Lung (tissue), 12 donors: Measurements from ENCODE around the gene TIFAB. TPM values are rescaled to one million over a fixed set of nuclear protein-coding genes. Genes with fewer than 3 reads are reported as not detected.

Experiments
- ATAC-seq: fragments of 200-7000 bp; cut with Tn5 transposase; one replicate; pipeline ENCODE4 v1.9.1; 2020; ENCODE audit warnings: moderate number of reproducible peaks; ENCODE audit not compliant: insufficient read depth, low FRiP score
- DNase-seq, 3 donors: peaks; one replicate each; pipeline ENCODE4 v3.0.0-alpha.2; 2013 to 2017
- H3K27ac ChIP-seq, 2 donors: one replicate each; pipeline ENCODE4 v1.5.1; 2013; ENCODE audit warnings: mild to moderate bottlenecking in 2 of 2, moderate library complexity in 2 of 2, control low read depth in 1 of 2, inconsistent platforms in 1 of 2, low read depth in 1 of 2, low read length in 1 of 2
- H3K27me3 ChIP-seq, 3 donors: one replicate each; pipeline ENCODE4 v1.5.1; 2013; ENCODE audit warnings: low read length in 2 of 3; ENCODE audit not compliant: control insufficient read depth in 3 of 3, insufficient read depth in 3 of 3
- H3K36me3 ChIP-seq, 4 donors: one replicate each; pipeline ENCODE4 v1.5.1; 2013; ENCODE audit warnings: low read length in 4 of 4, mild to moderate bottlenecking in 1 of 4, moderate library complexity in 1 of 4; ENCODE audit not compliant: control insufficient read depth in 4 of 4, insufficient read depth in 4 of 4
- H3K4me1 ChIP-seq, 5 donors: one replicate each; pipeline ENCODE4 v1.5.1; 2013; ENCODE audit warnings: low read length in 5 of 5, mild to moderate bottlenecking in 2 of 5, moderate library complexity in 1 of 5; ENCODE audit not compliant: control insufficient read depth in 5 of 5, insufficient read depth in 5 of 5
- H3K4me3 ChIP-seq: one replicate; pipeline ENCODE4 v1.5.1; 2013; ENCODE audit warnings: mild to moderate bottlenecking, control low read depth, moderate library complexity
- H3K9ac ChIP-seq, 2 donors: one replicate each; pipeline ENCODE4 v1.5.1; 2013; ENCODE audit warnings: low read length in 2 of 2, control low read depth in 1 of 2; ENCODE audit not compliant: insufficient read depth in 1 of 2
- H3K9me3 ChIP-seq, 4 donors: one replicate each; pipeline ENCODE4 v1.5.1; 2013; ENCODE audit warnings: low read length in 3 of 4, mild to moderate bottlenecking in 1 of 4, moderate library complexity in 1 of 4; ENCODE audit not compliant: control insufficient read depth in 4 of 4, insufficient read depth in 3 of 4
- WGBS, 2 donors: extraction: QIAGEN DNeasy Blood & Tissue Kit; methylation state at CpG; one replicate each; pipeline ENCODE4 v1.1.7; 2013; 5-methylcytosine and 5-hydroxymethylcytosine counted together
- polyA plus RNA-seq, 2 donors: library from polyadenylated mRNA; stranded (reverse); fragments of 200-250 nt; gene quantifications; one replicate each; pipeline ENCODE4 v1.2.1, GENCODE V29; 2013
- total RNA-seq, 2 donors: library from RNA; depleted of rRNA in 1 of 2; stranded (reverse); fragments of >200 nt in 1 of 2; gene quantifications; one replicate each; pipeline ENCODE4 v1.2.1, GENCODE V29; 2014 to 2021
- TF ChIP-seq, protein P1 (sequence below): IDR thresholded peaks from 2 replicates; pipeline ENCODE4 v1.5.1; 2012; ENCODE audit warnings: mild to moderate bottlenecking; ENCODE audit errors: control extremely low read depth, extremely low read depth
- donor health status: control.
- donor health status: control.
- donor health status: Bipolar disorder and iron deficiency.
- donor health status: healthy.
- donor health status: DM: yes; HTN: yes; CAD: no.

Gene TIFAB
- total and polyA plus RNA-seq, 4 donors, result 0.15 to 0.88 (median 0.35) TPM

DNA sequence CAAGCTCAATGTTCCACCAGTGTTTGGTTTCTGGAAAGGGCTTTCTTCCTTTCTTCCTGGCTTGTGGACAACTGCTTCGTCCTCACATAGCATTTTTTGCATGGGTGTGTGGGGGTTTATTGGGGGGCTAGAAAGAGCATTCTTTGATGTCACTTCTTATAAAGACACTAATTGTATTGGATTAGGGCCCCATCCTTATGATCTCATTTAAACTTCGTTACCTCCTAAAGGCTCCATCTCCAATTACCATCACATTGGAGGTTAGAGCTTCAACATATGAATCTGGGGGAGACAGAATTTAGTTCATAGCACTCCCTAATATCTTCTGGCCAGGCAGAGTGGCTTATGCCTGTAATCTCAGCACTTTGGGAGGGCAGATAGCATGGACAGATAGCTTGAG lies 47.1 kb downstream of the TIFAB start:
- WGBS, 2 donors, result 92 to 97% methylated on average over 2 of the region's 2 CpGs
- H3K4me3 ChIP-seq, result no peak overlapping the region
- H3K9ac ChIP-seq, result no peak overlapping the region
- no peaks in the 10 kb centered on the region for H3K36me3 ChIP-seq
- no peaks in the 10 kb centered on the region for H3K9me3 ChIP-seq
- ATAC-seq (no peak), DNase-seq (no peak)
- TF ChIP-seq, protein P1, sequence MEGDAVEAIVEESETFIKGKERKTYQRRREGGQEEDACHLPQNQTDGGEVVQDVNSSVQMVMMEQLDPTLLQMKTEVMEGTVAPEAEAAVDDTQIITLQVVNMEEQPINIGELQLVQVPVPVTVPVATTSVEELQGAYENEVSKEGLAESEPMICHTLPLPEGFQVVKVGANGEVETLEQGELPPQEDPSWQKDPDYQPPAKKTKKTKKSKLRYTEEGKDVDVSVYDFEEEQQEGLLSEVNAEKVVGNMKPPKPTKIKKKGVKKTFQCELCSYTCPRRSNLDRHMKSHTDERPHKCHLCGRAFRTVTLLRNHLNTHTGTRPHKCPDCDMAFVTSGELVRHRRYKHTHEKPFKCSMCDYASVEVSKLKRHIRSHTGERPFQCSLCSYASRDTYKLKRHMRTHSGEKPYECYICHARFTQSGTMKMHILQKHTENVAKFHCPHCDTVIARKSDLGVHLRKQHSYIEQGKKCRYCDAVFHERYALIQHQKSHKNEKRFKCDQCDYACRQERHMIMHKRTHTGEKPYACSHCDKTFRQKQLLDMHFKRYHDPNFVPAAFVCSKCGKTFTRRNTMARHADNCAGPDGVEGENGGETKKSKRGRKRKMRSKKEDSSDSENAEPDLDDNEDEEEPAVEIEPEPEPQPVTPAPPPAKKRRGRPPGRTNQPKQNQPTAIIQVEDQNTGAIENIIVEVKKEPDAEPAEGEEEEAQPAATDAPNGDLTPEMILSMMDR, result no peak
- H3K4me1 ChIP-seq, result peaks cover 0 to 10% (median 7%) of the 10 kb centered on the region in 5 donors
- H3K27ac ChIP-seq, result no peak overlapping the region
- H3K27me3 ChIP-seq, result no peaks in the 10 kb centered on the region

DNA sequence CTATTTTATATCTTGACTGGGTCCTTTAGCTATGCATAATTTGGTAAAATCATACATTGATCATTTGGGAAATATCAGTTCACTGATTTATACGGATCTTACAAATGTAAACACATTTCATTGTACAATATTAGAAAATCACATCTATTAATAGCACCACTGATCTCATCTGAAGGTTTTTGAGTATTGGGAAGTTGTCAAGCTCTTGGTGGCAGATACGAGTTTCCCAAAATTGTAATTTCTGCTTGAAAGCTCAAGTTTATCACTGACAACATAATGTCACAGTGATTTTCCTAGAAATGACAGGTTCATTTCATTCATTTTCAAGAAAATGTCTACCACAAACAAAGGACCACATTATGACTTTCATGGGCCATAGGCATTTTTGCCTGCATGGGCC lies 50.1 kb downstream of the TIFAB start:
- Histone ChIP-seq H3K36me3 (no peaks in the 10 kb centered on the region), H3K9me3 (no peaks in the 10 kb centered on the region), H3K27ac (no peak overlapping the region), H3K9ac (no peak overlapping the region), H3K27me3 (no peaks in the 10 kb centered on the region), H3K4me1 (peaks cover 1 to 28% (median 17%) of the 10 kb centered on the region in 5 donors), H3K4me3 (no peak overlapping the region)
- TF ChIP-seq, protein P1, result no peak
- DNase-seq (no peak), ATAC-seq (no peak)
- 77 to 83% methylated on average over 2 of the region's 2 CpGs for WGBS, 2 donors

DNA sequence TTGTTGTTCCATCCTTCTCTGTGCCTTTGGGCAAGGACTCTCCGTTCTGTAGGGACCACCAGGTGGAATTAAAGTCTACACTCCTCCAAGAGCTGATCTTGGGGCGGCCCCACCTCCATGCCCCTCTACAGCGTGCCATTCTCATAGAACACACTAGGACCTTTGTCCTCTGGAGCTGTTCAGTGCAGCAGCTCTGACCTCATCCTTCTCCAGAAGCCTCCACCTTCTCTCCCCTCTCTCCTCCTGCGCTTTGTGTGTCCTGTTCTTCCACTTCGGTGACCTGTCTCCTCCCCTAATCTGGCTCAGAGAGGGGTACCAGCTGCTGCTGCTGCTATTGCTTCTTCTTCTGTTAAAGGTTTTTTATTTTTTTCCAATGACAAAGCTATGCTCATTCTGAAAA lies 51.3 kb downstream of the TIFAB start:
- peaks cover 8 to 39% (median 20%) of the 10 kb centered on the region in 5 donors for H3K4me1 ChIP-seq
- peak in 2 of 3 donors; percentile 34 to 46 for DNase-seq
- H3K9ac ChIP-seq, result no peak overlapping the region
- H3K9me3 ChIP-seq, result no peaks in the 10 kb centered on the region
- WGBS, 2 donors, result 67 to 69% methylated on average over 5 of the region's 5 CpGs
- no peak for ATAC-seq
- no peaks in the 10 kb centered on the region for H3K27me3 ChIP-seq
- no peak overlapping the region for H3K27ac ChIP-seq
- TF ChIP-seq, protein P1, result no peak
- no peak overlapping the region for H3K4me3 ChIP-seq
- H3K36me3 ChIP-seq, result no peaks in the 10 kb centered on the region
